Skeletal muscle cell (primary cell): ENCODE measurements around the gene KLRF2.
A peak's percentile ranks its signal among the peaks of the same experiment; 100 is the strongest.

ENCODE experiments used
- DNase-seq: peaks from one replicate; pipeline ENCODE4 v3.0.0-alpha.2; 2010; ENCODE audit warnings: low read depth
- H3K4me3 ChIP-seq: 2 replicates; pipeline ENCODE4 v1.5.1; 2011; ENCODE audit warnings: low read depth, mild to moderate bottlenecking, control low read depth, low read length, moderate library complexity

KLRF2 gene

DNA sequence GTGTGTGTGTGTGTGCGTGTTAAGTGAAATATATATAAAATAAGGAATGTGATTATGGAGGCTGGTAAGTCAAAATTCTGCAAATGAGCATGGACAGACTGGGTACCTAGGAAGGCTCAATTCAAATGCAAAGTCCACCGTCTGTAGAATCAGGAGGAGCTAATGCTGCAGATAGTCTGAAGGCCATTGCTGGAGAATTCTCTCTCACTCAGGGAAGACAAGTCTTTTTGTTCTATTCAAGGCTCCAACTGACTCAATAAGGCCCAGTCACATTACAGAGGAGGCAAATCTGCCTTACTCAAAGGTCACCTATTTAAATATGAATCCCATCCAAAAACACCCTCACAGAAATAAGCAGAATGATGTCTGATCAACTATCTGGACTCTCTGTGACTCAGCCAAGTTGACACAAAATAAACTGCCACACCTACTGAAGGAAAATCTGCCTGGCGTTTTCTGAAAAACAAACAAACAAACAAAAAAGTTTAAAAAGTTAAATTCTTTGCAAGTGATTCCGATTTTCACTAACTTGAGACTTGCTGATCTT, 684 bp upstream of the KLRF2 start:
- H3K4me3 ChIP-seq, result no peak overlapping the region
- DNase-seq, result no peak

DNA sequence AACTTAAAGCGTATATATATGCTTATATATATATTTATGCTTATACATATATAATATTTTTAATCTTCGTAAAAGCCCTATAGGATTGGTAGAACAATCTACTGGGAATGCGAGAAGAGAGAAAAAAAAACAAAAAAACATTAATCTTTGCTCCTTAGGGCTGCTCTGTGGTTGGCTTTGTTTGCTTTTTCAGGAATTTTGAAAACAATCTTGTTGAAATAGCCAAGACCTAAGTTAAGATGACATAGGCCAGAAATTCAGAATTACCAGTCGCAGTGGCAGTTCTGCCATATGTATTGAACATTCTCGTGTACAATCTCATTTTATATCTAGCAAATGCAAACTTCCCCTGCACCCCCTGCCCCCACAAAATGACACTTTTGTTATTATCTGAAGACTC, 699 bp downstream of the KLRF2 start:
- no peak overlapping the region for H3K4me3 ChIP-seq
- no peak for DNase-seq

GRCh38 chr12:9883175-9883574, 1.9 kb downstream of the KLRF2 start:
- no peak overlapping the region for H3K4me3 ChIP-seq
- no peak for DNase-seq

DNA sequence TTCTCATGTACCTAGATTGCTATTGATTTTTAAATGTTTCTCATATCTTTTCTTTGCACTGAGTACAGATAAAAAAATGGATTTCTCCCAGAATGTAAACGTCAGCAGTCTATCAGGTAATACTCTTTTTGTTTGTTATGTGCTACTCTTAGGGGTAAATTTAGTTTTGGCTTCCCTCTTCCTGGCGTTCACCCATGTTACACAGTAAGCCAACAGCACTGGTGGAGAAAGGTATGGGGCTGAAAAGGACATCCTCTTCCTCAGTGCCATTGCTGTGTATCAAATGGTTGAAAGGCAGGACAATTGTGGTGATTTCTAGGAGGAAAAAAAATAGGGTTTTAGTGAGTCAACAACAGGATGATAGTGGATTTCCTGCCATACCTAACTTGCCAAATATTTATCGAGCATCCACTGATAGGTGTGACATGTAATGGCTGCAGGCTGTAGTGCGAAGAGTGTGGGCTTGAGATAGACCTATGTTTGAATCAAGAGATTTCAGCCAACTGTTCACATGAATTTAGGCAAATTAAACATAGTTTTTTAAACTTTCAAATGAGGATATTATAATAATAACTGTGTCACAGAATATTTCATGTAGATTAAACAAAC, 7.5 kb downstream of the KLRF2 start:
- H3K4me3 ChIP-seq, result no peak overlapping the region
- DNase-seq, result no peak

DNA sequence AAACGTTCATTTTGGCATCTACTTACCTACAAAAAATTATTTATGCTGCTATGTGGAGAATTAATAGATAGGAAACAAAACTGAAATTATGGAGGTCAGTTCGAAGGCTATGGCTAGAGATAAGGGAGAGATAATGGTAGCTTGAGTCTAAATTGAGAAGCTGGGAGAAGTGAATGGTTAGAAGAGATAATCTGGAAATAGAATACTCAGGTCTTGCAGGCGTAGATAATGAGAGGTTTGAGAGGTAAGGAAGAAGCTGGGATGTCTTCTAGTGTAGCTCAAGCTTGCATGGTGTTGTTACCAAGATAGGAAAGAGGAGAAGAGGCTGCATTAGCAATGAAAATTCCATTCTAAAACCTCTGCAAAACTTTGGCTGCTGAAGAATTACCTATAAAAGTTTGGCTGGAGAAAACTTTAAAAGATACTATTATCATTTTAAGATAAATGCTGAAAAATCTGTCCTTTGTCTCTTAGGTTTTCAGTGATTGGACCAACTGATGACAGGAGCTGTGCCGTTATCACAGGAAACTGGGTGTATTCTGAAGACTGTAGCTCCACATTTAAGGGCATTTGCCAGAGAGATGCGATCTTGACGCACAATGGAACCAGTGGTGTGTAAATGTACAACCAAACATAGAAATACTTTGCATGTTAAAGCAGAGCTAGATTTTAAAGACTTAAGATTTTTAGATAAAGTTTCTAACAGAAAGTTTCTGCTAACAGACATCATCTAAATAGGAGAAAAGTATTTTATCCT, 14.1 kb downstream of the KLRF2 start:
- no peak for DNase-seq
- H3K4me3 ChIP-seq, result no peak overlapping the region

- H3K4me3 ChIP-seq, result no peak overlapping the region
- no peak for DNase-seq
These were observed 16.2 kb downstream of the KLRF2 start for GRCh38 chr12:9897535-9897934.

DNA sequence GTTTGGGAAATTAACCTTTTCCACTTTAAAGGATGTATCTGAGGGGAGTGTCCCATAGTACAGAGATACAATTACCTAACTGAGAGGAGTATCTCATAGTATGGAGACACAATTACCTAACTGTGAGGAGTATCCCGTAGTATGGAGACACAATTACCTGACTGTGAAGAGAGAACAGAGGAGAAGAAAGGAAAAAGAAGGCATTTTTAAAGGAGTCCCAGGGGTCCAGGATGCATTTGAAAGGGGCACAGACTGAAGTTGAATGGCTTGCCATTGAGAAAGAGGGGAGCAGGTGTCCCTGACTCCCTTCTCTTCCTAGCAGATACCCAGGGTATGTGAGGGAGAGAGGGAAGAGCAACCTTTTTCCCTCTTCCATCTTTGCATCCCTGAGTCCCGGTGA, 17.9 kb downstream of the KLRF2 start:
- no peak overlapping the region for H3K4me3 ChIP-seq
- DNase-seq, result no peak

- no peak overlapping the region for H3K4me3 ChIP-seq
- no peak for DNase-seq
These were observed 19.6 kb downstream of the KLRF2 start for GRCh38 chr12:9900930-9901329.

- no peak for DNase-seq
- H3K4me3 ChIP-seq, result no peak overlapping the region
These were observed 21.4 kb downstream of the KLRF2 start for GRCh38 chr12:9902539-9903228.

GRCh38 chr12:9906873-9907272, 25.6 kb downstream of the KLRF2 start:
- DNase-seq, result no peak
- H3K4me3 ChIP-seq, result no peak overlapping the region

DNA sequence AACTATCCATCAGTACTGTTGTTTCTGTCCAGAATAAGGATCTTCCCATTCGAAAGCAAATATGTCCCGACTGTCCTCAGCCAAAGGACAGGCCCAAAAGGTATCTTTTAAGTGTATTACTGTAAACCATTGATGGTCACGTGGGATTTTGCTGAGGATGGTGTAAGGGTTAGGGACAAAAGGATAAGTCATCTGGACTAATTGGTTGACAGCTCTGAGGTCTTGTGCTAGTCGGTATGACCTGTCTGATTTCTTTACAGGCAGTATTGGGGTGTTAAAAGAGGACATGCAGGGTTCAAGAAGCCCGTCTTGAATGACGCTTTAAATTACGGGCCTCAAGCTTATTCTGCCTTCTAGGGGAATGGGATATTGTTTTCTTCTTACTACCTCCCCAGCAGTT, 26.5 kb downstream of the KLRF2 start:
- no peak for DNase-seq
- no peak overlapping the region for H3K4me3 ChIP-seq

GRCh38 chr12:9908350-9908749, 27.1 kb downstream of the KLRF2 start:
- H3K4me3 ChIP-seq, result no peak overlapping the region
- DNase-seq, result no peak

DNA sequence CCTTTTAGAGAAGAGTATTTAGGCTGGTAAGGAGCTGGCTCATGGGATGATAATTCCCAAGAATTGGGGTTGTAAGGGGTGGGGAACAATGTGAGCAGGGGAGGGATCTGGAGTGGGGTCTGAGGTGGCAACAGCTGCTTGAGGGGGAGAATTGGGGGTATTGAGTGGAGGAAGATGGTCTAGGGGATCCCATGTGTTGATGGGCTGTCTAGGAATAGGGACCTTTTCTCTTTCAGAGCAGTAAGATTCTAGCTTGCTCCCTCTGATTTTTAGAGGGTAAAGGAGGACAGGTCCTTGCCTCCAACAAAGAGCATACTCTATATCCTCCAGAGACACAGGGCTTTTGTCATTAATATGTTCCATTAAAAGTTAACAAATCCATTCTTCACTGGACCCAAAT, 28.4 kb downstream of the KLRF2 start:
- DNase-seq, result no peak
- no peak overlapping the region for H3K4me3 ChIP-seq

GRCh38 chr12:9910716-9911421, 29.6 kb downstream of the KLRF2 start:
- peak; percentile 4 for DNase-seq
- no peak overlapping the region for H3K4me3 ChIP-seq

DNA sequence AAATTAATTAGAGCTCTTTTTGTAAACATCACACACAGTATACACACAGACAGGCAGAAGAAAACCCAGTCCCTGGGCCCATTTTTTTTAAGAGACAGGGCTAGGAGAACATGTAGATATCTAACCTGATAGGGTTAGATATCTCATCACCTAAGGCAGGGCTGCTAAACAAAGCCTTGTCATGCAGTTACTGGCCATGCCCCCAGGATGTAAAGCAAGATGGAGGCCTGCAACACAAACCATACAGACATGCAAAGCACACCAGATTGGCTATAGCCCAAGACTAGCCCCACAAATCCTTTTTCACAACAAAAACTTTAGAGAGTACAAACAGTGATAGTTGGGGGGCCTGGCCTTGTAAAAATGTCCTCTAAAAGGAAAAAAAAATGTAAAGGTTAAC, 30.4 kb downstream of the KLRF2 start:
- no peak overlapping the region for H3K4me3 ChIP-seq
- no peak for DNase-seq

GRCh38 chr12:9919443-9919842, 38.2 kb downstream of the KLRF2 start:
- no peak for DNase-seq
- H3K4me3 ChIP-seq, result no peak overlapping the region

DNA sequence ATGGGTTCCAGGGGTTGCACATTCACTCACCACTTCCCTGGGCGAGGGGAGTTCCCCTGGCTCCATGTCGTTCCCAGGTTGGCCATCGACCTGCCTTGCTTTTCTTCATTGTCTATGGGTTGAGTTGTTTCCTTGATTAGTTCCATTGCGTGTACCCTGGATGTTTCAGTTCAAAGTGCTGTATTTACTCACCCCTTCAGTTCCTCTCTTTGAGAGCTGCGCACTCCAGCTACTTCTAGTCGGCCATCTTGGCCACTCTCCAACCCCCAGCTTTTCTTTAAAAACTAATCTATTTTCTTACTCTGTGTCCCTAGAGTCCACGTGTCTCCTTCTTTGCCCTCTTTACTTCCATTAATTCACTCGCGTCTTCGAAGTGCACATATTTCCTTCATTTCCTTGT, 39.2 kb downstream of the KLRF2 start:
- DNase-seq, result no peak
- H3K4me3 ChIP-seq, result no peak overlapping the region

DNA sequence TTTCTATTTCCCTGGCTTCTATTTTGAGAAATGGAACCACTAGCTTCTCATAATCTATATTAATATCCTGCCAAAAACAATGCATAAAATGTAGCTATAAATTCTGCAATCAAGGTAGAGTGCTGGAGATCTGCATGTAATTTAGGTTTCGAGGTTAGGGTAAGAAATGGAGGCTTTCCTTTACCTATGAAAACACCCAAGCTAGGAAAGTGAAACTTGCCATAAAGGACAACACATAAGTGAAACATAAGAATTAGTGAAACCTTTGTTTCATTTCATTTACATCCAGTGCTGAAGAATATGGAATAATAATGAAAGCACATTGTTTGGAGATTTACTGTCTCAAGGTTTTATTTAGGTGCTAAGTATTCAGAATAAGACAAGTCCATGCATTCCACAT, 41.1 kb downstream of the KLRF2 start:
- no peak overlapping the region for H3K4me3 ChIP-seq

DNA sequence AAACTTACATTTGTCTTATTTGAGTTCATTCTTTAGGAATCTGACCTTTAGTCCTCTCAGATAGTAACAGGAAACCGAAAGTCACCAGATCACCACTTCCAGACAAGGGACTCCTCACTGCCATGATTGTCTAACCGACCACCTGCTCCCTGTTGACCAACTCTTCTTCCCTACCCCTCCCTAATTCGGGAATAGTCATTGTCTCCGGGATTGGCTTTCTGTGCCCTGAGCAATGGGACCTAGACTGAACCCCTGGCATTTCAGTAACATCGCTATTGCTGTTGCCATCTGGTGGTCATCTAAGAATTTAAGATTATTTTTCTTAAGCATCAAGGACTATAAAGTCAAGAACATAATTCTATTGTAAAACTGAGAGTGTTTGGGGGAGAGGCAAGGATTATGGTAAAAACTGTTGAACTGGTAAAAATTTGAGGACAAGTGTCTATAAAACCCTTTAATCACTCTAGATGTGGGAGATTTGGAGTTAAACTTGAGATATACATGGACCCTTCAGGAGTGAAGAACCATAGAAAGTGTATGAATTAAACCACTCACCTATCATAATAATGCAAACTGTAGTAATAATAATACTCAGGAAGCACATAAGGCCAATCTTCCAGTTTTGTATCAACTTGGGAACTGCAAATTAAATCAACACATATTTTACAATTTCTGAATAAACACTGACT, 44.6 kb downstream of the KLRF2 start:
- DNase-seq, result peak; percentile 4
- H3K4me3 ChIP-seq, result no peak overlapping the region

More for the DNA sequence above, 41.1 kb downstream of the KLRF2 start:
- DNase-seq, result no peak
